ENCODE results near the gene MICU1.

GRCh38 chr10:72484521-72484920, 141.4 kb downstream of the MICU1 start:
- no peak for TF ChIP-seq CTCF (IDR thresholded peaks at IDR 0.05)
- TF ChIP-seq POLR2A (IDR thresholded peaks at IDR 0.05): no peak
